GM15510 (cell line): ENCODE results near the gene DYNC1I2.

Experiments used
- POLR2A ChIP-seq: IDR thresholded peaks from 3 replicates; pipeline ENCODE4 v1.6.1; 2011; ENCODE audit warnings: borderline replicate concordance; ENCODE audit not compliant: insufficient read length; ENCODE audit errors: extremely low read depth

The DYNC1I2 gene

DNA sequence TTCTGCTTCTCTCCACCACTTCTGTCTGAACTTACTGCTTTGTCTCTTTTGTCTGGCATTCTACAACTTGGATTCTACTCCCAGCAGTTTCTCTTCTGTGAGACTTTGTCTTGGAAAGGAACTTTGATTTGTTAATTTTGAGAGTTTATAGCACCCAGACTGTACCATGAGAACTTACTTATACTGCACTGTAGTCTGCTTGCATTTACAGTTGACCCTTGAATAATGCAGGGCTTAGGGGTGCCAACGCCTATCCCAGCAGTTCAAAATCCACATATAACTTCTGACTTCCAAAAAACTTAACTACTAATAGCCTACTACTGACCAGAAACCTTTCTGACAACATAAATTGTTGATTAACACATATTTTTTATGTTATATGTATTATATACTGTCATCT lies 55.5 kb downstream of the DYNC1I2 start:
- no peak for TF ChIP-seq POLR2A

DNA sequence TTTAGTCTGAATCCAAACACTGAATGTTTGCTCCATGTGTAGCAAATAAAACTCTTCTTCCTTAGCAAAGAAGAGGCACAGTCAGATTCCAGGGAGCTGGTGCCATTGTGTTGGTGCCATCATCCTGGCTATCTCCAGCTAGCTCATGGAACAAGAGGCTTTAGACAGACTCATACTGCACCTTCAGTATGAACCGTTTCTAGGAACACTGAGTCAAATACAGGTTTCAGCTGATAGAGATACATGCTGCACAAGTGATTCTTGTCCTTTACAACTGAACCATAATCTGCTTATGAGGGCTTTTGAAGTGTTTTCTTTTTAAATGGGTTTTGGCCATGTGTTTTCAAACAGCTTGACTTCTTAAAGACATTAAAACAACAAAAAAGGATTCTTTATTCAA lies 57.9 kb downstream of the DYNC1I2 start:
- TF ChIP-seq POLR2A: no peak

DNA sequence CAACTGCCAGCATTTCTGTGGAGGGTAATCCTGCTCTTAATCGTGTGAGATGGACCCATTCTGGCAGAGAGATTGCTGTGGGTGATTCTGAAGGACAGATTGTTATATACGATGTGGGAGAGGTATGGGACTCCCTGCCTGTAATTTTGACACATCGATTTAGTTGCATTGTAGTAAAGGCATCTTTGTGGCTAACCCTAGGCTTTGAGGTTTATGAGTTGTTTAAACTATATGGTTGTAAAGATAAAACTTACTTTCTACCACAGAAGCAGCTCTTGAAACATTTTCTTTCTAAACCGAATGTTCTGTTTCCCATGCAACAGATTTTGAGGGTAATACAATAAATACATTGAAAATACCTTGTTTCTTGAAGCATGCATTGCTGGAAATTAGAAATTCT lies 58.5 kb downstream of the DYNC1I2 start:
- no peak for TF ChIP-seq POLR2A

DNA sequence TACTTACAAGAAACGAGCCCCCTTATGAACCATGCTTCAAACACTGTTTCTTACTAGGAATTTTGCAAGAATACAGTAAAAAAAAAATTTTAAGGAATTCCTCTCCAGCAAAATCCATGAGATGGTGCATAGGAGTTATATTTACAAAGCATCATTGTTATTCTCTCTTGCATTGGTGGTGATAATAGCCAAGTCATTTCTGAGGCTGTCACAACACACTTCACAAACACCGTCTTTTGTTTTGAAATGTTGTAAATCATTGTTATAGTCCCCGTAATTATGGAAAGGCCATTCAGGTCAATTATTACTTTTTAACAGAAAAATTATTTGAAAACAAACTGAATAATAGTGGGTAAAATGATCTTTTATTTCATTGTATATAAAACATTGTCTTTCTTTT lies 60.1 kb downstream of the DYNC1I2 start:
- no peak for TF ChIP-seq POLR2A

DNA sequence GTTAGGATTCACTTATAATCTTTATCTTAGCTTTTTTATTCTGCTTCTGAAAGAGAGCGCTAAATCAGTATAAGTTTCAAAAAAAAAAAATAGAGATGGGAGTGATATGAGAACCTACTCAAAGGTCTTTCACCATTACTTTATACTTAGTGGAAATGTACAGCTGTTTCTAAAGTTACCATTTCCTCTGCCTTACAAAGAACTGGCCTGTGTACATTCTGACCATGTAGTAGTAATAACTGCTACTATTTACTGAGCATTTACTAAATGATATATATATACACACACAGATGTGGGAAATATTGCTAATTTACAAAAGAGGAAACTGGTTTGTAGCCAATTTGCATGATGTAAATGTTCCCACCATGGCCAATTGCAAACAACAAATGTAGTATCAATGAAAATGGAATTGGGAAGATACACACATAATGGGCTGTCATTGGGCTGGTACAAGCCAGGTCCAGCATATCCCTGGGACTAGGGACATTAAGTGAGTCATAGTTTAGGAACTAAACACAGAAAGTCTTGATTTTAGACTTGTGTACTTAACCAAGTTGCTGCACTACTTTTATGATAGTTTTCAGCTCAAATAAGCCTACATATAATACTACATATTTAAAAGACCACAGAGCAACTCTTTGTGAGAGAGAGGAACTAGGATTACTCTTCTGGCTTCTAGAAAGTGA lies 67.1 kb downstream of the DYNC1I2 start:
- no peak for TF ChIP-seq POLR2A

DNA sequence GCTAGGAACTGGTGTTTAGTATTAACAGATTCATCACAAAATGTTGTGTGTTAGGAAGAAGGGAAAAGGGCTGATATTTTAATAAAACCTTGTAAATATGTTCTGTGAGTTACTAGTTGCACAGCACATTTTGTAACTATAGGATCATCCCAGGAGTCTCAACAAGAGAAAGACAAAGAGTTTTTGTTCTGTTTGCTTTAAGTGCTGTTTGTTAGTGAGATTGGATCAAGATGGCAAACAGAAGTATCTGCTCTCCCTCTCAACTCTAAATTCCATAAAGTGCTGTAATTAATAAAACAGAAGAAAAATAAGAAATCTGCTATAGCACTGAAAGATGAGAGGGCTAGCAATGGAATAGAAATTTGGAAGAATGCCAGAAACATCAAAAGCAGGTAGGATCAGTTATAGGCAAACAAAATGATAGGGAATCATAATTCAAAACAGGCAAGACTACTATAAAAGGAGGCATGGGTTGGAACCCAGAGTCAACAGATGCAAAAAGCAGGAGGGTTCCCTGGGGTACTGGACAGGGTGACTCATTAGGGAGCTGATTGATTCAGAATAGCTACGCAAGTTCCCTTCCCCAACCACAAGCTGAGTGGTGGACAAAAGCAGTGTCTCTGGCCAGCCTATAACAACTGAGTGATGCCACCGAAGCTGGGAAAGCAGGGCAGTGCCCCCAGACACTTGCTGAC lies 75.8 kb downstream of the DYNC1I2 start:
- no peak for TF ChIP-seq POLR2A

DNA sequence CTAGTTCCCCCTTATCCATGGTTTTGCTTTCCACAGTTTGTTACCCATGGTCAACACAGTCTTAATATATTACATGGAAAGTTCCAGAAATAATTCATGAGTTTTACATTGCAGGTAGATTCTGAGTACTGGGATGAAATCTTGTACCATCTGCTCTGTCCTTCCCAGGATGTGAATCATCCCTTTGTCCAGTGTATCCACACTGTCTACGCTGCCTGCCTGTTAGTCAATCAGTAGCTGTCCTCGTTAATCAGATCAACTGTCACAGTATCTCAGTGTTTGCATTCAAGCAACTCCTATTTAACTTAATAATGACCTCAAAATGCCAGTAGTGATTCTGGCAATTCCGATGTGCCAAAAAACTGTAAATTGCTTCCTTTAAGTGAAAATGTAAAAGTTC lies 76.3 kb downstream of the DYNC1I2 start:
- no peak for TF ChIP-seq POLR2A

DNA sequence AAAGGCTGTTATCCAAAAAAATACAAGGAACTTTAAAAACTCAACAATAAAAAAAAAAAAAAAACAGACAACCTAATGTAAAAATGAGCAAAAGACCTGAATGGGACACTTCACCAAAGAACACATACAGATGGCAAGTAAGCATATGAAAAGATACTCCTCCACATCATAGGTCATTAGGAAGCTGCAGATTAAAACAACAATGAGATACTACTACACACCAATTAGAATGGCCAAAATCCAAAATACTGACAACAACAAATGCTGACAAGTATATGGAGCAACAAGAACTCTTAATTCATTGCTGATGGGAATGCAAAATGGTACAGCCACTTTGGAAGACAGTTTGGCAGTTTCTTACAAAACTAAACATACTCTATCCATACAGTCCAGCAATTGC lies 84.2 kb downstream of the DYNC1I2 start:
- TF ChIP-seq POLR2A: no peak

DNA sequence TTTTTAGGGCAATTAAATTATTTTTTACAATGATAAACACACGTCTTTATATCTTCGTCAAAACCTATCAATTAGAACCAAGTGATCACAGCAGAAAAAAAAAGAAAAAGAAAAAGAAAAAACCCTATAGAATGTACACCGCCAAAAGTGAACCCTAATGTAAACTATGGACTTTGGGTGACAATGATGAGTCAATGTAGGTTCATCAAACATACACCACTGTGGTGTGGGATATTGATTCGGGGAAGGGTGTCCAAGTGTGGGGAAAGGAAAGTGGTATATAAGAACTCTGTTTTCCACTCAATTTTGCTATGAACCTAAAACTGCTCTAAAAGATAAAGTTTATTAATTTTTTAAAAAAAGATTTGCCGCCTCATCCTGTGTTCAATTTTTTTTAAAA lies 85.1 kb downstream of the DYNC1I2 start:
- TF ChIP-seq POLR2A: no peak

DNA sequence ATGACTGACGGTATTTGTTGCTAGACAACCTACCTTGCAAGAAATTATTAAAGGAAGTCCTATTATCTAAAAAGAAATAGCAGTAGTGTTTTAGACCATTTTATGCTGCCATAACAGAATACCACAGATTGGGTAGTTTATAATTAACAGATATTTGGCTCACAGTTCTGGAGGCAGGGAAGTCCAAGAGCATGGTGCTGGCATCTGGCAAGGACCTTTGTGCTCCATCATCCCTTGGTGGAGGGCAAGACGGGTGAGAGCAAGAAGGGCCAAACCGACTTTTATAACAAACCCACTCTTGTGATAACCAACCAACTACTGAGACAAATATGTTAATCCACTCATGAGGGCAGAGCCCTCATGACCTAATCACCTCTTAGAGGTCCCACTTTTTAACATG lies 91.2 kb downstream of the DYNC1I2 start:
- no peak for TF ChIP-seq POLR2A

DNA sequence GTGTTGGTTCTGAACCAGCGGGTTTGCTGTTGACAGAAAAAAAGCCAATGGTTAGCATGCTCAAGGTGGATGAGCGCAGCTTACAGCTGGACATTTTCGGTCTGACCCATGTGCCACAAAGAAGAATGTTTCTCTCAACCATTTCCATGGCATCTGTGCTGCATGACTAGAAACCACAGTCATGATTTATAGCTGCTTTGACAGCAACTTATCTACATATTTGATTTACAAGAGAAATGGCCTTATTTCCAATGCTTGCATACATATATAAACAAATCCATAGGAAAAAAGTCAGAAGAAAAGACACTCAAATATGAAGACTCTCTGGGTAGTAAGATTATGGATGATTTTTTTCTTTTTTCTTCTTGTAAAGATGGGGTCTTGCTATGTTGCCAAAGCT lies 98.2 kb downstream of the DYNC1I2 start:
- TF ChIP-seq POLR2A: no peak

DNA sequence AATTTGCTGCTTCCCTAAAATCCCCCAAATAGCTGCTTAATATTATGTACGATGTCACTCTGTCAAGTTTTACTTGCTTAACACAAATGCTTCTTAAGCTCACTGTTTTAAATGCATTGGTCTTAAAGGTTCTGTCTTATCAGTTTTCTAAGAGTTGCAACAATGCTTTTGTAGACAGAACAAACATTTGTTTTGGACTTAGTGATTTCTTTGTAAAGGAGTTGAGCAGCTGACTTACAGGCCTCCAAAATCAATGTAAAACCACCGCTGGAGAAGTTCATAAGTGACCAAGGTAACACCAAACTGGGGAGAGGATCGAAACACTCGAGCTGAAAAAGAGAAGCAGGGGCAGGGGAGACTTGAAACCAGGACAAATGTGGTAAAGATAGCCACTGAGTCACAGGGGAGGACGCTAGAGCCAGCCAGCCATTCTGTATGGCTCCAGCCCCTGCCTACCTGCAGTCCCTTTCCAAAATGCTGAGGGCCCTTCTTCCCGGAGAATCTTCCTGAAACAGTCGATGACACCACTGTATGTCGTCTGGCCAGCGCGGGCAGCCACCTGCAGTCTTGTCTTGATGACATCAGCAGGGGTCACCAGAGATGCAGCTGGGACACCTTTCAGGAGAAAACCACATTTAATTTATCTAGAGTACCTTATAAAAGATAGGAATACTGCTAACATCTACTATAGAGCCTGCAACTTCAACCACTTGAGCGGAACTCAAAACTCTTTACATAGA lies 100.2 kb downstream of the DYNC1I2 start:
- no peak for TF ChIP-seq POLR2A

DNA sequence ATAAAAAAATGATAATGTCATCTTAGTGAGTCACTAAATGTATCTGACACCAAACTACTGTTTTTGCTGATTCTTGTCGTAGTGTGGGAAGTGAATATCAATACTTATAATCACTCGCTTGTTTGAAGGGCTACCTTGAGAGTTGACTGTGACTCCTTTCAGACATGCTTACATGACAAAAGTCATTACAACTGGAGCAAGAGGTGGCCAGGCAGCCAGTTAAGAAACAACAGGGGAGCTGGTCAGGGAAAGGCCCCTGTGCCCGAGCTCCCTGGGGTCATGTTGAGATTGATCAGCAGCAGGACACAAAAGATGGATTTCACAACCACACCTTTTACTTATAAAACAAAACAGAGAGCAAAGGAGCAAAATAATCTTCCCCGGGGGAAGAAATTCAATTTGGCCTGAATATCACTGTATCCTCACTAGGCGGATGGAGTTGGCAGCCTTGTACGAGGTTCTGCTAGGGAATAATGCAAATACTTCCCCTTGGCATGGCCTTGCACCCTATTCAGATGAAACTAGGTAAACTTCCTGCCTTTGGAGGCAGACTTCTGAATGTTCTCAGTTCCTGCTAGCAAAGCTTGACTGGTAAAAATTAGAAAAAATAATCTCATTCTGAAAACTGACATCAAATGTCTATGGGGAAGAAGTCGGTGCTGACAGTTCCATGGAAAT lies 101.2 kb downstream of the DYNC1I2 start:
- no peak for TF ChIP-seq POLR2A

DNA sequence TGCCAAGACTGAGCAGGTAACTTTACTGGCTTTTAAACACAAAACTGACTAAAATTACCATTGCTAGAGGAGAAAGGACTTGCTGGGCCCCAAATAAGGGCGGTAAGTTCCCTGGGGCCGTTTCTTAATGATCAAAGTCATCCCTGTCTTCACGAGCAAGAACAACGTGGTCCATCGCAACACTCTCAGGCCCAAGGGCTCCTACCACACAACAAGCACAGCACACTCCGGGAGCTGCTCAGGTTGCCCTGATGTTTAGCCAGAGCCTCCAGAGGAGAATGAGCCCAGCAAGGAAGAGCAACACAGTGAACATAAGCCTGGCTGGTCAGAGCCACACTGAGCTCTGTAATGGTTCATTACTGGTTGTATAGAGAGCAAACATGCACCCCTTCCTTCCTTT lies 102.7 kb downstream of the DYNC1I2 start:
- no peak for TF ChIP-seq POLR2A

DNA sequence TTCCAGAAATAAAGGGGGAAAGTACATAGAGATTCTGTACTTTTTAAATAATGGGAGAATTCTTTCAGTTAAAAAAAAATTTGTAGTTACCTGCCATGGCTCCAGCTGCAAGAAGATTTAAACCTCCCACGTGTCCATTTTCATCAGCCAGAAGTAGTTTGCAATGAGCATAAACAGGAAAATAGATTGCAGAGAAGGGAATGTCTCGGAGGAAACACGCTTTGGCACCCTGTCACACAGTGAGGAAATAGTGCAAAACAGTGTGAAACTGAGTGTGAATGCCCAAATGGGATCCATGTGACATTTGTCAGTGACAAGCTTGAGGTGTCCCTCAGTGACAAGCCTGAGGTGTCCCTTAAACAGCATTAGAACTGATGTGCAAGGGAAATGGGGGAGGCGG lies 104.1 kb downstream of the DYNC1I2 start:
- TF ChIP-seq POLR2A: no peak
